Fibroblast of lung (primary cell): ENCODE data around the gene AKAP8. TPM values are rescaled to one million over a fixed set of nuclear protein-coding genes. Genes with fewer than 3 reads are reported as not detected.

ENCODE experiments used
- DNase-seq, 2 donors: peaks; one replicate each; pipeline versions ENCODE4 v3.0.0 to v3.0.0-alpha.2; 2010; ENCODE audit warnings: low read depth in 2 of 2
- H2AFZ ChIP-seq: 2 replicates; pipeline ENCODE4 v1.5.1; 2012; ENCODE audit warnings: low read length, control low read depth, inconsistent platforms
- H3K27ac ChIP-seq: 2 replicates; pipeline ENCODE4 v1.5.1; 2011; ENCODE audit warnings: low read length, control low read depth; ENCODE audit not compliant: insufficient read depth
- H3K27me3 ChIP-seq: 2 replicates; pipeline ENCODE4 v1.5.1; 2011; ENCODE audit warnings: mild to moderate bottlenecking, low read length; ENCODE audit not compliant: control insufficient read depth, insufficient read depth
- H3K36me3 ChIP-seq: 2 replicates; pipeline ENCODE4 v1.5.1; 2011; ENCODE audit warnings: low read length; ENCODE audit not compliant: control insufficient read depth, insufficient read depth
- H3K4me1 ChIP-seq: 2 replicates; pipeline ENCODE4 v1.5.1; 2011; ENCODE audit warnings: low read length; ENCODE audit not compliant: control insufficient read depth, insufficient read depth; ENCODE audit errors: extremely low read depth
- H3K4me2 ChIP-seq: 2 replicates; pipeline ENCODE4 v1.5.1; 2011; ENCODE audit warnings: low read length, control low read depth; ENCODE audit not compliant: insufficient read depth; ENCODE audit errors: extremely low read depth
- H3K4me3 ChIP-seq, 4 experiments: fragments of 200-600 bp in 1 of 4; sonication (generic) in 1 of 4; replicated peaks in 1 of 4; 2 replicates each; pipeline ENCODE4 v1.5.1; 2011 to 2016; ENCODE audit warnings: low read length in 4 of 4, low read depth in 3 of 4, mild to moderate bottlenecking in 3 of 4, control low read depth in 2 of 4, inconsistent platforms in 1 of 4, mixed read lengths in 1 of 4; ENCODE audit not compliant: insufficient read depth in 1 of 4; ENCODE audit errors: control extremely low read depth in 1 of 4
- H3K79me2 ChIP-seq: 2 replicates; pipeline ENCODE4 v1.5.1; 2012; ENCODE audit warnings: mild to moderate bottlenecking, low read length, inconsistent platforms; ENCODE audit not compliant: control insufficient read depth, insufficient read depth
- H3K9ac ChIP-seq: 2 replicates; pipeline ENCODE4 v1.5.1; 2011; ENCODE audit warnings: mild to moderate bottlenecking, low read length, control low read depth; ENCODE audit not compliant: insufficient read depth
- H3K9me3 ChIP-seq: 2 replicates; pipeline ENCODE4 v1.5.1; 2012; ENCODE audit warnings: low read depth, low read length; ENCODE audit not compliant: control insufficient read depth, insufficient read depth
- H4K20me1 ChIP-seq: 2 replicates; pipeline ENCODE4 v1.5.1; 2011; ENCODE audit warnings: low read length; ENCODE audit not compliant: control insufficient read depth, insufficient read depth; ENCODE audit errors: extremely low read depth
- EZH2 ChIP-seq: IDR thresholded peaks from 2 replicates; pipeline ENCODE4 v1.5.1; 2012; ENCODE audit warnings: low read length, control low read depth, mild to moderate bottlenecking; ENCODE audit errors: missing control alignments
- polyA plus RNA-seq, 2 donors: library from polyadenylated mRNA; depleted of rRNA in 1 of 2; stranded (reverse) in 1 of 2; unstranded in 1 of 2; fragments of >200 nt; gene quantifications; 2 replicates each; pipeline ENCODE4 v1.2.1, GENCODE V29; 2011 to 2012; ENCODE audit warnings: missing spikeins in 1 of 2
- total RNA-seq: library from RNA; depleted of rRNA; stranded (reverse); fragments of >200 nt; gene quantifications from 2 replicates; pipeline ENCODE4 v1.2.1, GENCODE V29; 2014
- TF ChIP-seq, protein P1 (sequence below), 2 donors: IDR thresholded peaks in 1 of 2; conservative IDR thresholded peaks in 1 of 2; 1 replicate in 1 of 2; 2 replicates in 1 of 2; pipeline ENCODE4 v1.5.1; 2011 to 2012; ENCODE audit warnings: low read length in 2 of 2, control low read depth in 1 of 2, inconsistent platforms in 1 of 2, low read depth in 1 of 2, mild to moderate bottlenecking in 1 of 2

The AKAP8 gene
- total and polyA plus RNA-seq, 2 donors (not counting 1 experiment from before 2014, with no cell fraction given), result 9.9 to 13.0 TPM

DNA sequence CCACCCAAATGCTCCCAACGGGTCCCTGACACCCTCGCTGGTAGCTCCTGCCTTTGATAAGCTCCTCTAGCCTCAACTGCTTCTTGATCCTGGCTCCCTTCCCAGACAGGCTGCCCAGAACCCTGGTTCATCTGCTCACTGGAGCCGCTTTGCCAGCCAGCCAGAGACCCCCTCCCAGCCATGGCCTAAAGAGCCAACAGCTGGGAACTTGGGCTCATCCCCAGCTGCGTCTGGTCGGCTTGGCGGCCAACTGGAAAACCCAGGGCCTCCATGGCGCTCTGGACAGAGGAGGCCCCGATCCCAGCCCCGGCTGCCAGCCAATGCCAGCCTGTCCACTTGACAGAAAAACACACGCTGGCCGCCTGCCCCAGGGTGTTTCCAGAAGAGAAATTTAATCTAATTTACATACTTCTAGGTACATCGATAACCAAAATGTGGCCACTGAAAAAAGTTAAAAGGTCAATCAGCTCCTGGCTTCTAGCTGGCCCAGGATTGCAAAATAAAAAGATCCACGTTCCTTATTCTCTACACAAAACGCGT, 42.2 kb upstream of the AKAP8 start:
- TF ChIP-seq, protein P1, sequence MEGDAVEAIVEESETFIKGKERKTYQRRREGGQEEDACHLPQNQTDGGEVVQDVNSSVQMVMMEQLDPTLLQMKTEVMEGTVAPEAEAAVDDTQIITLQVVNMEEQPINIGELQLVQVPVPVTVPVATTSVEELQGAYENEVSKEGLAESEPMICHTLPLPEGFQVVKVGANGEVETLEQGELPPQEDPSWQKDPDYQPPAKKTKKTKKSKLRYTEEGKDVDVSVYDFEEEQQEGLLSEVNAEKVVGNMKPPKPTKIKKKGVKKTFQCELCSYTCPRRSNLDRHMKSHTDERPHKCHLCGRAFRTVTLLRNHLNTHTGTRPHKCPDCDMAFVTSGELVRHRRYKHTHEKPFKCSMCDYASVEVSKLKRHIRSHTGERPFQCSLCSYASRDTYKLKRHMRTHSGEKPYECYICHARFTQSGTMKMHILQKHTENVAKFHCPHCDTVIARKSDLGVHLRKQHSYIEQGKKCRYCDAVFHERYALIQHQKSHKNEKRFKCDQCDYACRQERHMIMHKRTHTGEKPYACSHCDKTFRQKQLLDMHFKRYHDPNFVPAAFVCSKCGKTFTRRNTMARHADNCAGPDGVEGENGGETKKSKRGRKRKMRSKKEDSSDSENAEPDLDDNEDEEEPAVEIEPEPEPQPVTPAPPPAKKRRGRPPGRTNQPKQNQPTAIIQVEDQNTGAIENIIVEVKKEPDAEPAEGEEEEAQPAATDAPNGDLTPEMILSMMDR (conservative IDR thresholded peaks at IDR 0.05 in 1 of 2, IDR thresholded peaks at IDR 0.05 in 1 of 2; ENCODE audit: low read depth in 1 of 2, low read length in 2 of 2), result no peak
- Histone ChIP-seq H3K27ac (no peak overlapping the region), H3K36me3 (peaks cover 23% of the 10 kb centered on the region), H3K4me1 (peaks cover 5% of the 10 kb centered on the region), H3K27me3 (no peaks in the 10 kb centered on the region), H4K20me1 (no peaks in the 10 kb centered on the region), H3K4me3 (no peak overlapping the region), H2AFZ (no peak overlapping the region), H3K9ac (no peak overlapping the region), H3K9me3 (no peaks in the 10 kb centered on the region), H3K4me2 (no peak overlapping the region), H3K79me2 (peaks cover 20% of the 10 kb centered on the region)
- DNase-seq, result peak in 1 of 2 donors; percentile 48

DNA sequence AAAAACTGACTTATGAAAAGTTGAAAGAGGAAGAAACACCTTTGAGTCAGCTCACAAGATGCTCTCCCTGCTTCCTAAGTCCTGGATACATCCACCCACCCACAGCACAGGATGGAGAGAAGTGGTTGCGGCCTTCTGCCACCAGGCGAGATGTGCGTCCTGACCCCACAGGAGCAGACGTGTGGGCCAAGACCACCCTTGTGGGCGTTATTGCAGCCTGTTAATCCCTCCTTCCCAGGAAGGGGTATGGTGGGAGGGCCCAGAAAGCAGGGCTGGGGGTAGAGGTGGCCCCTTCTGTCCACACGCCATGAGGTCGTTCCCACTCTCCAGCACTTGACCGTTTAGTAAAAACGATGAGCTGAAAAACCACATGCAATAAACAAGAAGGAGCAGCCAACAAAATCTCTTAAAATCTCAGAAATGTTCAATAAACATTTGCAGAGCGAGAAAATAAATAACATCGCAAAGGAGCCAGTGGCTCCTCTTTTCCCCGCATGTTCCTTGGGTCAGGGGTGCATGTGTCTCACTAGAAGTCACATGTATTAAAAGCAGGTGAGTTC, 41.6 kb upstream of the AKAP8 start:
- Histone ChIP-seq H3K4me3 (no peak overlapping the region), H3K27me3 (no peaks in the 10 kb centered on the region), H3K36me3 (peaks cover 24% of the 10 kb centered on the region), H3K9ac (no peak overlapping the region), H4K20me1 (no peaks in the 10 kb centered on the region), H3K27ac (no peak overlapping the region), H3K4me1 (peaks cover 5% of the 10 kb centered on the region), H3K4me2 (no peak overlapping the region), H2AFZ (no peak overlapping the region), H3K79me2 (peaks cover 25% of the 10 kb centered on the region), H3K9me3 (no peaks in the 10 kb centered on the region)
- peak in 1 of 2 donors; percentile 58 for DNase-seq
- TF ChIP-seq EZH2, result no peak
- TF ChIP-seq, protein P1 (conservative IDR thresholded peaks at IDR 0.05 in 1 of 2, IDR thresholded peaks at IDR 0.05 in 1 of 2; ENCODE audit: low read depth in 1 of 2, low read length in 2 of 2), result no peak

DNA sequence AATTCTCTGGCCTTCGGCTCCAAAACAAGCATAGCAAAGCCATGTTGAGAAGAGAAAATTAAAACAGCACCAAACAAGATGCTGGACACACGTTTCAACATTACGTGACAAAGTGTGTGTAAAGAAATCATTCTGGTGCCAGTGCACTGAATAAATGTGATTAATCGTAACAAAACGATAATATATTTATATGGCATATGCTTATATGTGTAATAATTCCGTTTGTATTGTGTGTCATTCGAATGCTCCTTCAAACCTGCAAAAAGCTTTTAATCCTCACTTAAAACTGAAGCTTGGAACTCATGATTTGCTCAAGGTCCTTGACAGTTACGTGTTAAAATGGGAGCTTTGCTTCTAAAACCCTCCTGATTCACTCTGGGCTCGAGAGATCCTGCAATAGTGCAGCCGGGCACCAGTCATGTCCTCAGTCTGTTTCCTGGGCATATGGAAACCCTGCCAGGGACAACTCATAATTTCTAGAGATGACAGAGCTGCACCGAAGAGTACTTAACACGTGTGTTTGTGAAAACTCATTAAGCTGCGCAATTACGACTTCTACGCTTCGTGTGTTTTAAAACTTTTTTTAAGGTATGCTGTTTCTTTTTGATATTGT, 39.9 kb upstream of the AKAP8 start:
- Histone ChIP-seq H3K9me3 (no peaks in the 10 kb centered on the region), H3K4me3 (peak overlapping the region; percentile 32 to 70 (median 57)), H4K20me1 (no peaks in the 10 kb centered on the region), H3K4me1 (peaks cover 5% of the 10 kb centered on the region), H2AFZ (peak overlapping the region; percentile 24), H3K27me3 (no peaks in the 10 kb centered on the region), H3K79me2 (peaks cover 40% of the 10 kb centered on the region), H3K4me2 (peak overlapping the region; percentile 96), H3K9ac (no peak overlapping the region), H3K36me3 (peaks cover 17% of the 10 kb centered on the region), H3K27ac (peak overlapping the region; percentile 40)
- TF ChIP-seq EZH2, result no peak
- TF ChIP-seq, protein P1 (conservative IDR thresholded peaks at IDR 0.05 in 1 of 2, IDR thresholded peaks at IDR 0.05 in 1 of 2; ENCODE audit: low read depth in 1 of 2, low read length in 2 of 2), result no peak
- DNase-seq, result no peak
